OCI-LY3 (cell line): Measurements from ENCODE around the gene OR5K4.

Experiments
- EZH2phosphoT487 ChIP-seq: fragments of 200-600 bp; shearing (Covaris generic); IDR thresholded peaks from 2 replicates; pipeline ENCODE4 v1.6.1; 2018; ENCODE audit warnings: antibody characterized with exemption, mixed run types, low read depth
- TF ChIP-seq, protein P1 (sequence below): fragments of 200-600, 300-600 bp; sonication (generic); IDR thresholded peaks from 2 replicates; pipeline ENCODE4 v1.5.1; 2014; ENCODE audit warnings: antibody characterized with exemption, low read length, low read depth

DNA sequence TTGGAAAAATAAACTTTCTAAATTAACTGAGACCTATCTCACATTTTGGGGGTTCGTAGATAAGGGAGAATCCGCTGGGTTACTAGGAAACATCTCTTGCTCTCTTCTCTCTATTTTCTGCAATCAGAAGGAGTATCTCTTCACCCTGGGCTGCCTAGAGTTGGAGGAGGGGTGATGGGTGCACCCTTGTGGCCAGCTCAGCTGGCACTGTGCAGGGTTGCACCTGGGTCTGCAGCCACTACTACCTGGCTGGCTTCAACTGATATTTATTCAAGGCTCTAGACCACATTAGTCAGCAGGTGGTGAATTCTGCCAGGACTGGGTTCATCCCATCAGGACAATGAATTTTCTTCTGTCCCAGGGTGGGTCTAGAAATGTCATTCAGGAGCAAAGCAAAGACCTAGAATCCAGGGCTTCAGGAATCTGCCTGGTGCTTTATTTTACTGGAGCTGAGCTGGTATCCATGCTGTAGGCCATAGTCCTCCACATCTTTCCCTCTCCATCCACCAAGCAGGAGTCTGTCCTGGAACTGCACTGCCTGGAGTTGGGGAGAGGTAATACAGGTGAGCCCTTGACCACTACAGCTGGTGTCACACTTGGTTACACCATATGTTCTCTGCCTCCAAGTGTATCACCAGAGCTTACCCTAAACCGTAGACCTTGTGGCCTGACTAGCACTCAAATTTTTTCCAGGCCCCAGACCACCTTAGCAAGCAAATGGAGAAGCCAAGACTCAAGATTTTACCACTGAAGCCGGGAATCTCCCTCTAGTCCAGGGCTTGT is 14.0 kb downstream of the OR5K4 start:
- TF ChIP-seq, protein P1, sequence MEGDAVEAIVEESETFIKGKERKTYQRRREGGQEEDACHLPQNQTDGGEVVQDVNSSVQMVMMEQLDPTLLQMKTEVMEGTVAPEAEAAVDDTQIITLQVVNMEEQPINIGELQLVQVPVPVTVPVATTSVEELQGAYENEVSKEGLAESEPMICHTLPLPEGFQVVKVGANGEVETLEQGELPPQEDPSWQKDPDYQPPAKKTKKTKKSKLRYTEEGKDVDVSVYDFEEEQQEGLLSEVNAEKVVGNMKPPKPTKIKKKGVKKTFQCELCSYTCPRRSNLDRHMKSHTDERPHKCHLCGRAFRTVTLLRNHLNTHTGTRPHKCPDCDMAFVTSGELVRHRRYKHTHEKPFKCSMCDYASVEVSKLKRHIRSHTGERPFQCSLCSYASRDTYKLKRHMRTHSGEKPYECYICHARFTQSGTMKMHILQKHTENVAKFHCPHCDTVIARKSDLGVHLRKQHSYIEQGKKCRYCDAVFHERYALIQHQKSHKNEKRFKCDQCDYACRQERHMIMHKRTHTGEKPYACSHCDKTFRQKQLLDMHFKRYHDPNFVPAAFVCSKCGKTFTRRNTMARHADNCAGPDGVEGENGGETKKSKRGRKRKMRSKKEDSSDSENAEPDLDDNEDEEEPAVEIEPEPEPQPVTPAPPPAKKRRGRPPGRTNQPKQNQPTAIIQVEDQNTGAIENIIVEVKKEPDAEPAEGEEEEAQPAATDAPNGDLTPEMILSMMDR, result no peak
- no peak for TF ChIP-seq EZH2phosphoT487
